Kidney (tissue), 14 donors: ENCODE results near the gene AK9. TPM values are rescaled to one million over a fixed set of nuclear protein-coding genes. Genes with fewer than 3 reads are reported as not detected.

ENCODE experiments used
- DNase-seq, 5 donors: peaks; one replicate each; pipeline ENCODE4 v3.0.0-alpha.2; 2013 to 2020
- FAIRE-seq: peaks from 2 replicates; lab custom pipeline; 2012; peaks lifted over from hg19 to GRCh38; lab: Jason Lieb, UNC
- H3K27ac ChIP-seq, 2 donors: one replicate each; pipeline ENCODE4 v1.7.0; 2013; ENCODE audit warnings: low read depth in 2 of 2, low read length in 2 of 2, inconsistent platforms in 1 of 2
- H3K27me3 ChIP-seq: one replicate; pipeline ENCODE4 v1.7.1; 2013; ENCODE audit warnings: low read length, inconsistent platforms; ENCODE audit not compliant: control insufficient read depth, insufficient read depth
- H3K36me3 ChIP-seq, 3 donors: one replicate each; pipeline versions ENCODE4 v1.7.0 to v1.7.1; 2013; ENCODE audit warnings: low read length in 3 of 3, control low read depth in 1 of 3, inconsistent platforms in 1 of 3; ENCODE audit not compliant: insufficient read depth in 3 of 3, control insufficient read depth in 2 of 3
- H3K4me1 ChIP-seq, 3 donors: one replicate each; pipeline versions ENCODE4 v1.7.0 to v1.7.1; 2013; ENCODE audit warnings: low read length in 3 of 3, inconsistent platforms in 1 of 3, low read depth in 1 of 3; ENCODE audit not compliant: control insufficient read depth in 2 of 3, insufficient read depth in 2 of 3
- H3K4me3 ChIP-seq, 3 donors: one replicate each; pipeline versions ENCODE4 v1.7.0 to v1.8.1; 2013; ENCODE audit warnings: low read length in 3 of 3, control low read depth in 1 of 3, inconsistent platforms in 1 of 3
- H3K9ac ChIP-seq, 3 donors: one replicate each; pipeline versions ENCODE4 v1.7.0 to v1.7.1; 2013; ENCODE audit warnings: low read length in 3 of 3, control low read depth in 1 of 3, inconsistent platforms in 1 of 3
- H3K9me3 ChIP-seq, 3 donors: one replicate each; pipeline versions ENCODE4 v1.7.0 to v1.7.1; 2013; ENCODE audit warnings: low read length in 3 of 3, control low read depth in 1 of 3, inconsistent platforms in 1 of 3; ENCODE audit not compliant: control insufficient read depth in 2 of 3, insufficient read depth in 1 of 3
- CTCF ChIP-seq: IDR thresholded peaks from 3 replicates; pipeline ENCODE4 v1.5.1; 2012; ENCODE audit warnings: mild to moderate bottlenecking, moderate library complexity, borderline replicate concordance; ENCODE audit not compliant: insufficient read depth; ENCODE audit errors: extremely low read depth
- intact Hi-C: fragments of 100-400 bp; cut with DNase I; formaldehyde crosslinking; loops from one replicate; pipeline ENCODE4 v1.11.1; 2022
- polyA plus RNA-seq: library from polyadenylated mRNA; stranded (reverse); fragments of 350-450 nt; fragmentation: Illumina TruSeq; extraction: RNeasy Lipid Tissue Mini Kit (QIAGEN cat#74804); gene quantifications from one replicate; pipeline ENCODE4 v1.2.3, GENCODE V29; 2014; ENCODE audit warnings: low read depth, low replicate concordance; ENCODE audit not compliant: insufficient read depth
- total RNA-seq: library from RNA; stranded (reverse); fragmentation: NEBNext Ultra II Directional; extraction: Animal tissue kit (Norgen Biotek cat#: 25700); gene quantifications from one replicate; pipeline ENCODE4 v1.2.1, GENCODE V29; 2021
- donor health status: control.
- donor health status: control.
- donor health status: control.
- donor health status: control.
- donor health status: control.
- donor health status: DM: yes; HTN: yes; CAD: no.
- donor health status: Normal renal cell carcinoma (clear cell type).

AK9 gene
- total and polyA plus RNA-seq, 2 donors from 2014 or later = 4.6 to 10.9 TPM

- H3K9me3 ChIP-seq = no peaks in the 10 kb centered on the region
- no peaks in the 10 kb centered on the region for H3K4me1 ChIP-seq
- no peak overlapping the region for H3K4me3 ChIP-seq
- intact Hi-C loops = no loop called here
- no peaks in the 10 kb centered on the region for H3K36me3 ChIP-seq
- no peak for TF ChIP-seq CTCF
- no peak overlapping the region for H3K9ac ChIP-seq
- H3K27me3 ChIP-seq = no peaks in the 10 kb centered on the region
- no peak overlapping the region for H3K27ac ChIP-seq
- FAIRE-seq = no peak
- peak in 1 of 5 donors; percentile 33 for DNase-seq
These were observed 19.3 kb downstream of the AK9 start for GRCh38 chr6:109671733-109672132.

DNA sequence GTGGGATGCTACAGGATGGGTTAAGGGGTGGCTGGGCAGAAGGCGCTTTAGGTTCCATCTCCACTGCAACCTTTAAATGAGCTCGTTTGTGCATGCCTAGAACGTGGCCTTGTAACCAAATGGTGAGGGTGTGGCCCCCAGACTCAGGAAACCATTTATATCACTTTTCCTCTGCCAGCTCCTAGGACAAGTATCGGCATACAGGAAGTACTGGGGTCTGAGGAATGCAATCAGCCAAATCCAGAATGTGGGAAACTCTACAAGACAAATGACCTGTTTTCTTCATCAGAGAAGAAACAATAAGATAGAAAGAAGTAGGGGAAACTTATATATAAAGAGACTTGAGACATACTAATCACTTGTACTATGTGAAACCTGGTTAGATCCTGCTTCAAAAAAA is 21.2 kb downstream of the AK9 start:
- DNase-seq (no peak), FAIRE-seq (no peak)
- Histone ChIP-seq H3K9ac (no peak overlapping the region), H3K9me3 (no peaks in the 10 kb centered on the region), H3K4me3 (no peak overlapping the region), H3K27ac (no peak overlapping the region), H3K27me3 (no peaks in the 10 kb centered on the region), H3K4me1 (no peaks in the 10 kb centered on the region), H3K36me3 (no peaks in the 10 kb centered on the region)
- TF ChIP-seq CTCF = no peak
- intact Hi-C loops = no loop called here

DNA sequence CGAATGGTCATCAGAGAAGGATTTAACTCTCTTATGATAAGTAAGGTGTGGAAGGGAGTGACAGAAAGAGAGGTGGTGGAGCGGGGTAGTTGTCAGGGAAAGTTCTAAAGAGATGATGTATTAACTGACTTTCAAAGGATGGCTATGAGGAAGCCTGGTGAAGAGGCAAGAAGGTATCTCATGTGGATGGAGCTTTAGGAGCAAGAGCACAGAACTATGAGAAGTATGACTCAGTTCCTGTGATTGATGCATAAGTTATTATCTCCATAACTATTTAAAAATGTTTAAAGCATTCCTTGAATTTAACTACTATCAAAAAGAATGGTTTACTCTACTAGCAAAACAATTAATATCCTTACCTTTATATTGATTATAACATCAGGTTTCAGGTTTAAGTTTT is 28.8 kb downstream of the AK9 start:
- H3K27me3 ChIP-seq = no peaks in the 10 kb centered on the region
- intact Hi-C loops = no loop called here
- H3K9ac ChIP-seq = no peak overlapping the region
- no peaks in the 10 kb centered on the region for H3K9me3 ChIP-seq
- no peak for TF ChIP-seq CTCF
- FAIRE-seq (no peak), DNase-seq (no peak)
- no peak overlapping the region for H3K27ac ChIP-seq
- no peak overlapping the region for H3K4me3 ChIP-seq
- peaks cover 0 to 4% (median 3%) of the 10 kb centered on the region in 3 donors for H3K36me3 ChIP-seq
- H3K4me1 ChIP-seq = no peaks in the 10 kb centered on the region
